Heart left ventricle (tissue), 16 donors: ENCODE results near the gene RAB12. TPM values are rescaled to one million over a fixed set of nuclear protein-coding genes. Genes with fewer than 3 reads are reported as not detected.
"Not testable (repeated sequence)": the region's sequence is repeated elsewhere in the genome, so short reads cannot be mapped to it uniquely, and the experiment has no call there.

Experiments used
- ATAC-seq, 4 donors: fragments of 200-7000 bp; cut with Tn5 transposase; one replicate each; pipeline ENCODE4 v1.9.1; 2020 to 2022; ENCODE audit warnings: moderate library complexity in 4 of 4, mild to moderate bottlenecking in 3 of 4, moderate number of reproducible peaks in 1 of 4
- DNase-seq, 5 donors: peaks; one replicate each; pipeline ENCODE4 v3.0.0-alpha.2; 2020
- H3K27ac ChIP-seq, 12 donors: fragments of 200-600 bp; sonication (generic) in 4 of 12; one replicate each; pipeline versions ENCODE4 v1.5.0 to v1.8.0; 2016 to 2022; ENCODE audit warnings: mild to moderate bottlenecking in 2 of 12
- H3K27me3 ChIP-seq, 9 donors: fragments of 200-600 bp; sonication (generic) in 2 of 9; one replicate each; pipeline versions ENCODE4 v1.5.1 to v1.8.0; 2016 to 2022; ENCODE audit warnings: mild to moderate bottlenecking in 3 of 9
- H3K36me3 ChIP-seq, 9 donors: fragments of 200-600 bp; sonication (generic) in 2 of 9; one replicate each; pipeline versions ENCODE4 v1.5.0 to v1.8.0; 2018 to 2022; ENCODE audit warnings: mild to moderate bottlenecking in 2 of 9
- H3K4me1 ChIP-seq, 12 donors: fragments of 200-600 bp; sonication (generic) in 4 of 12; one replicate each; pipeline versions ENCODE4 v1.5.0 to v1.8.0; 2016 to 2022; ENCODE audit warnings: mild to moderate bottlenecking in 3 of 12
- H3K4me3 ChIP-seq, 12 donors: fragments of 200-600 bp; sonication (generic) in 4 of 12; one replicate each; pipeline versions ENCODE4 v1.5.0 to v1.8.0; 2017 to 2022; ENCODE audit warnings: mild to moderate bottlenecking in 9 of 12, moderate library complexity in 4 of 12
- H3K9me3 ChIP-seq, 12 donors: fragments of 200-600 bp; sonication (generic) in 4 of 12; one replicate each; pipeline versions ENCODE4 v1.5.0 to v1.8.0; 2016 to 2022; ENCODE audit warnings: mild to moderate bottlenecking in 1 of 12
- CTCF ChIP-seq, 12 donors: fragments of 200-600 bp; sonication (generic) in 4 of 12; IDR thresholded peaks; one replicate each; pipeline versions ENCODE4 v1.5.0 to v1.8.0; 2018 to 2022; ENCODE audit warnings: antibody characterized with exemption in 12 of 12, mild to moderate bottlenecking in 5 of 12
- POLR2A ChIP-seq, 2 donors: fragments of 450-650 bp; IDR thresholded peaks; one replicate each; pipeline ENCODE4 v1.6.1; 2017; ENCODE audit warnings: antibody characterized with exemption in 2 of 2, mild to moderate bottlenecking in 2 of 2, moderate library complexity in 2 of 2
- WGBS, 4 donors: extraction: QIAGEN DNeasy Blood & Tissue Kit in 2 of 4; methylation state at CpG; one replicate each; pipeline versions ENCODE4 v1.1.5 to v1.1.7; 2013 to 2018; 5-methylcytosine and 5-hydroxymethylcytosine counted together
- intact Hi-C, 10 donors: fragments of 100-400 bp; cut with DNase I; formaldehyde crosslinking; loops; one replicate each; pipeline versions ENCODE4 v1.11.1 to v1.14.2; 2022
- polyA plus RNA-seq, 2 donors: library from polyadenylated mRNA; stranded (reverse); fragments of 200-250 nt; gene quantifications; one replicate each; pipeline ENCODE4 v1.2.3, GENCODE V29; 2013
- total RNA-seq, 9 donors: library from RNA; depleted of rRNA in 2 of 9; stranded (reverse); fragments of >200 nt in 2 of 9; fragmentation: NEBNext Ultra II Directional in 3 of 9; extraction: Animal tissue kit (Norgen Biotek cat#: 25700) in 3 of 9; gene quantifications; one replicate each; pipeline versions ENCODE4 v1.1.0 to v1.2.4, GENCODE V29; 2016 to 2023
- donor health status: ischemic (EF 13 %, LVEDD 7.1; RV severe dilation, severe dysfunction).
- donor health status: healthy with polysubstance abuse.
- donor health status: DM: no; HTN: yes; CAD: no.
- donor health status: DM: no; HTN: no; CAD: no.
- donor health status: ischemic (EF 25% LVEDD 6.9; RV normal size, moderate dysfunction).
- donor health status: ischemic (EF 25% LVEDD 5.7; RV mildly dilated, moderate dysfunction).
- donor health status: healthy.
- donor health status: DM: yes; HTN: yes; CAD: no.
- donor health status: ischemic (EF 35%, LVEDD 5.7; RV mildly dilated, moderate dysfunction).
- donor health status: nonischemic (EF 11% LVEDD 7.7; RV severe dilation, severe dysfunction).
- donor health status: DM: yes; HTN: yes; CAD: no.
- donor health status: PGD.
- donor health status: ischemic (EF 29% LVEDD 5.4; RV normal size, mild dysfunction).
- donor health status: nonischemic (EF 23%, LVEDD 6.1; RV moderate dilation, normal function).

Gene RAB12
- total and polyA plus RNA-seq, 11 donors = 51.5 to 123 (median 82.3) TPM

- no peak for TF ChIP-seq CTCF (IDR thresholded peaks at IDR 0.05)
- no peak for TF ChIP-seq POLR2A (IDR thresholded peaks at IDR 0.05)
- Histone ChIP-seq H3K9me3 (no peaks in the 10 kb centered on the region), H3K27ac (no peak overlapping the region), H3K4me3 (no peak overlapping the region), H3K4me1 (peaks cover 2 to 86% (median 52%) of the 10 kb centered on the region in 12 donors), H3K36me3 (no peaks in the 10 kb centered on the region), H3K27me3 (no peaks in the 10 kb centered on the region)
- intact Hi-C loops = no loop called here
- WGBS, 4 donors = 81 to 90% (median 85%) methylated on average over 5 of the region's 5 CpGs
- DNase-seq (no peak), ATAC-seq (no peak)
These were observed 8.7 kb downstream of the RAB12 start for GRCh38 chr18:8617907-8618306.

- intact Hi-C loops = no loop called here
- TF ChIP-seq CTCF (IDR thresholded peaks at IDR 0.05) (no peak), POLR2A (IDR thresholded peaks at IDR 0.05) (no peak)
- Histone ChIP-seq H3K27ac (no peak overlapping the region), H3K4me1 (peaks cover 2 to 86% (median 54%) of the 10 kb centered on the region in 12 donors), H3K4me3 (no peak overlapping the region), H3K27me3 (no peaks in the 10 kb centered on the region), H3K36me3 (no peaks in the 10 kb centered on the region), H3K9me3 (no peaks in the 10 kb centered on the region)
- WGBS, 4 donors = 77 to 99% (median 96%) methylated on average over 5 of the region's 5 CpGs
- ATAC-seq = no peak
- no peak for DNase-seq
These were observed 9.8 kb downstream of the RAB12 start for GRCh38 chr18:8619041-8619440.

GRCh38 chr18:8619835-8620577, 10.8 kb downstream of the RAB12 start:
- intact Hi-C loops = loop anchor here in 2 of 10 donors (5.0 to 10.0 kb wide), 2 partner anchors 58 to 75 kb away; no protein-coding TSS in a partner anchor
- no peak for ATAC-seq
- Histone ChIP-seq H3K27me3 (no peaks in the 10 kb centered on the region), H3K4me3 (no peak overlapping the region), H3K4me1 (peaks cover 2 to 85% (median 54%) of the 10 kb centered on the region in 12 donors), H3K9me3 (no peaks in the 10 kb centered on the region), H3K36me3 (peaks cover 0 to 5% (median under 1%) of the 10 kb centered on the region in 9 donors), H3K27ac (peak overlapping the region in 4 of 12 donors; percentile 1 to 37 (median 26))
- TF ChIP-seq CTCF (IDR thresholded peaks at IDR 0.05) (no peak), POLR2A (IDR thresholded peaks at IDR 0.05) (no peak)
- no peak for DNase-seq
- 79 to 91% (median 87%) methylated on average over 6 of the region's 6 CpGs for WGBS, 4 donors

GRCh38 chr18:8620845-8621244, 11.6 kb downstream of the RAB12 start:
- peaks cover 0 to 13% (median 8%) of the 10 kb centered on the region in 9 donors for H3K36me3 ChIP-seq
- DNase-seq = no peak
- peak overlapping the region in 6 of 12 donors; percentile 1 to 46 (median 26) for H3K27ac ChIP-seq
- H3K9me3 ChIP-seq = no peaks in the 10 kb centered on the region
- peaks cover 2 to 77% (median 50%) of the 10 kb centered on the region in 12 donors for H3K4me1 ChIP-seq
- intact Hi-C loops = loop anchor here in 3 of 10 donors (1.0 to 10.0 kb wide), 3 partner anchors 11 to 74 kb away; no protein-coding TSS in a partner anchor
- 39 to 58% (median 47%) methylated on average over 3 of the region's 3 CpGs for WGBS, 4 donors
- H3K27me3 ChIP-seq = no peaks in the 10 kb centered on the region
- ATAC-seq = no peak
- TF ChIP-seq POLR2A (IDR thresholded peaks at IDR 0.05) (no peak), CTCF (IDR thresholded peaks at IDR 0.05) (no peak)
- H3K4me3 ChIP-seq = no peak overlapping the region

GRCh38 chr18:8622625-8623024, 13.4 kb downstream of the RAB12 start:
- Histone ChIP-seq H3K36me3 (peaks cover 0 to 30% (median 26%) of the 10 kb centered on the region in 9 donors), H3K4me1 (peaks cover 2 to 75% (median 50%) of the 10 kb centered on the region in 12 donors), H3K27ac (peak overlapping the region in 5 of 12 donors; percentile 19 to 87 (median 78))
- not testable (repeated sequence) for H3K9me3 ChIP-seq, H3K4me3 ChIP-seq, ATAC-seq, H3K27me3 ChIP-seq, DNase-seq
- intact Hi-C loops = loop anchor here in 2 of 10 donors (5.0 to 10.0 kb wide), 2 partner anchors 60 to 72 kb away; no protein-coding TSS in a partner anchor
- 87 to 94% (median 90%) methylated on average over 10 of the region's 10 CpGs for WGBS, 4 donors
